MG63 (cell line): Measurements from ENCODE around the gene GCNT3. TPM values are rescaled to one million over a fixed set of nuclear protein-coding genes. Genes with fewer than 3 reads are reported as not detected.

Source experiments
- DNase-seq: peaks from one replicate; pipeline ENCODE4 v3.0.0-alpha.2; 2020
- H3K27me3 ChIP-seq: fragments of 250-450 bp; sonication (Bioruptor Pico); 2 replicates; pipeline ENCODE4 v1.5.1; 2020; ENCODE audit warnings: mild to moderate bottlenecking, moderate library complexity
- H3K36me3 ChIP-seq: fragments of 250-450 bp; sonication (Bioruptor Pico); 2 replicates; pipeline ENCODE4 v1.5.1; 2020; ENCODE audit warnings: mild to moderate bottlenecking, moderate library complexity
- H3K4me3 ChIP-seq: fragments of 250-450 bp; sonication (Bioruptor Pico); 2 replicates; pipeline ENCODE4 v1.5.1; 2020; ENCODE audit warnings: mild to moderate bottlenecking, moderate library complexity
- H3K9me3 ChIP-seq: fragments of 250-450 bp; sonication (Bioruptor Pico); 2 replicates; pipeline ENCODE4 v1.5.1; 2020; ENCODE audit warnings: mild to moderate bottlenecking, moderate library complexity
- total RNA-seq: library from RNA; depleted of rRNA; stranded (reverse); fragments of >200 nt; shearing (Covaris generic); gene quantifications from 2 replicates; pipeline ENCODE4 v1.2.3, GENCODE V29; 2014; ENCODE audit warnings: low replicate concordance; rRNA removed

GCNT3 gene
- total RNA-seq, 1 experiment from 2014 or later = not detected

- Histone ChIP-seq H3K27me3 (no peaks in the 10 kb centered on the region), H3K9me3 (no peaks in the 10 kb centered on the region; the same call in 1 of the 2 replicates), H3K36me3 (peaks cover 55% of the 10 kb centered on the region), H3K4me3 (peak within 1 kb of the TSS; percentile 94)
- peak; percentile 97 for DNase-seq
Observed at GRCh38 chr15:59656897-59657634, 45.5 kb downstream of the GCNT3 start, which contains the start of gene GTF2A2. Gene GTF2A2, minus strand, starts transcription at chr15:59657515. Its CDS starts 5,238 bp downstream, at chr15:59652277.

GRCh38 chr15:59657635-59658125, 46.1 kb downstream of the GCNT3 start:
- Histone ChIP-seq H3K36me3 (peaks cover 51% of the 10 kb centered on the region), H3K27me3 (no peaks in the 10 kb centered on the region), H3K4me3 (peak overlapping the region; percentile 94), H3K9me3 (no peaks in the 10 kb centered on the region; the same call in 1 of the 2 replicates)
- DNase-seq = peak; percentile 4

GRCh38 chr15:59659366-59659765, 47.8 kb downstream of the GCNT3 start:
- no peaks in the 10 kb centered on the region for H3K27me3 ChIP-seq
- H3K4me3 ChIP-seq = no peak overlapping the region
- no peaks in the 10 kb centered on the region; the same call in 1 of the 2 replicates for H3K9me3 ChIP-seq
- DNase-seq = no peak
- H3K36me3 ChIP-seq = peaks cover 39% of the 10 kb centered on the region

GRCh38 chr15:59662260-59662659, 50.7 kb downstream of the GCNT3 start:
- peak; percentile 63 for DNase-seq
- H3K9me3 ChIP-seq = no peaks in the 10 kb centered on the region
- H3K4me3 ChIP-seq = no peak overlapping the region
- peaks cover 52% of the 10 kb centered on the region for H3K36me3 ChIP-seq
- H3K27me3 ChIP-seq = no peaks in the 10 kb centered on the region

- DNase-seq = no peak
- no peaks in the 10 kb centered on the region for H3K9me3 ChIP-seq
- peaks cover 73% of the 10 kb centered on the region for H3K36me3 ChIP-seq
- H3K4me3 ChIP-seq = no peak overlapping the region
- H3K27me3 ChIP-seq = no peaks in the 10 kb centered on the region
Observed at GRCh38 chr15:59668556-59668955, 57.0 kb downstream of the GCNT3 start.

Other genes with a start within 250 kb of the GCNT3 start
- gene MYO1E, start 238.9 kb upstream of the GCNT3 start, total RNA-seq = 45.1 and 96.3 TPM in 2 replicates
- not detected in 2 replicates for gene FAM81A, start 173.6 kb upstream of the GCNT3 start, total RNA-seq
- 55.3 and 149 TPM in 2 replicates for gene GTF2A2, start 45.7 kb downstream of the GCNT3 start, total RNA-seq
- 125 and 259 TPM in 2 replicates for gene BNIP2, start 77.5 kb downstream of the GCNT3 start, total RNA-seq